HG03135 (cell line): Measurements from ENCODE around the gene UNC5C.
A peak's percentile ranks its signal among the peaks of the same experiment; 100 is the strongest.

Source experiments
- ATAC-seq: cut with Tn5 transposase; IDR thresholded peaks from one replicate; pipeline ENCODE4 v1.9.1; 2021; ENCODE audit warnings: mild to moderate bottlenecking, moderate library complexity; ENCODE audit not compliant: unreplicated experiment

UNC5C gene

DNA sequence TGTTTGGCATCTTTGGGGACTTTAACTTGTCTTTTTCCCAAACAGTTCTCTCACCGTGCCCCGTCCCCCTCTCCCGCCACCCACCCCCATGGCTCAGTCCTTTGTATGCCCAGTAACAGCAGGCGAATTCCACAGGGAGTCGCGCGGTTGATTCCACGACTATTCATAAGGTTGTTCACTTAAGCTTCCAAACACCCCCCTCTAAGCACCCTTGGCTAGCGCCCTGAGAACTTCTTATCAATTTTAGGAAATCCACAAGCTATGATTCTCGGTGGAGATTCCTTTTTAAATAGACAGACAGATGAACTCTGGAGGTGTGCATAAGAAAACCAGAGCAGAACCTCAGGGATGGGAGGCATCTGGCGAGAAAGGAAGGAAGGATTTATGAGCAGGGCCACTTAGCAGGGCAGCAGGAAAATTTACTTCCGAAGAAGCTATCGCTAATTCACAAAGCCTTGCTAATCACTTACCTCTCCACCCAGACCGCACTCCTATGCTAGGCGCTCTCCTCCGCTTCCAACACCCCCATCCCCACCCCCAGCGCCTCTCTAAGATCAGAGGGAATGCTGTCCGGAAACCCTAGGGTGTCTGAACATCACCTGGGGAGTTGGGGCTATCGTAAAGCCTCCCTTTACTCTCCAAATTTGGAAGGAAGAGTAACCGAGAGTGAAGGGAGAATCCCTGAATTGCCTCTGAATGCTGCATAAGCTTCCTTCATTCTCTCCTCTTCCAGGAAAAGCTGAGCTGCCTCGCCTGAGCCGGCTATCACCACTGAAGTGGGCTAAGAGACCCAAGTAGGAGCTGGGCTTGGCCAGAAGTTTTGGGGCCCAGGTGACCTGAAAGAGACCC, 1.7 kb downstream of the UNC5C start:
- ATAC-seq = no peak

DNA sequence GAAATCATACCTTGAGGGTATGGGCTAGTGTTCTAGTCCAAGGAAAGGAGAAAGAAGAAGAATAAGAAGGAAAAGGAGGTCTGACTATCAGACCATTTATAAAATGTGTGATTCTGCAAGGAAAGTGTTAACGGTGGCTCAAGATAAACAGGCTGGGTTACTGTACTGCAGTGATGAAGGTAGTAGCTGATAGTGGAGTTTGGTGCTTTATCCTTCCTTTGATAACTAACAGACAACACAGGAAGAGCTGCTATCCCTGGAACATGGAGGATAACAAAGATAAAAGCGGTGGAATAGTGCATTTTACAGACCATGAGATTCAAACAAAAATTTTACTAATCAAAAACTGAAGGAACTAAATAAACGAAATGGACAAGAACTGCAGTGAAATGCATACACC, 2.6 kb downstream of the UNC5C start:
- ATAC-seq = no peak

DNA sequence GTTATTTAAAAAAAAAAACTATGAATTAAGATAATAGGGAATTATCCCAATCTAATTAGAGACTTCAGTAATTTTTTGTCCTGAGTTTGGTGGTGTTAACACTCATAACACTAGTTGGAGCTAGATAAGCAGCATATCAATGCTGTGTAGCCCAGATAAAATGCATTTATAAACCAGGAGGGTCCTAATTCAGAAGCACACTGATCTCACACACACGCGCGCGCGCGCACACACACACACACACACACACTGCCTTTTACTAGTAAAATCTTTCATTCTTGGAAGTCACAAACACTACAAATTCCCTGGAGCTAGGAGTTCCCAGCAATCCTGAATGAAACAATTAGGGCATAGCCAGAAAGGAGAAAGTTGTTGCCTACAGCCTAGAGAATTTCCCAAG, 3.2 kb downstream of the UNC5C start:
- ATAC-seq = no peak

DNA sequence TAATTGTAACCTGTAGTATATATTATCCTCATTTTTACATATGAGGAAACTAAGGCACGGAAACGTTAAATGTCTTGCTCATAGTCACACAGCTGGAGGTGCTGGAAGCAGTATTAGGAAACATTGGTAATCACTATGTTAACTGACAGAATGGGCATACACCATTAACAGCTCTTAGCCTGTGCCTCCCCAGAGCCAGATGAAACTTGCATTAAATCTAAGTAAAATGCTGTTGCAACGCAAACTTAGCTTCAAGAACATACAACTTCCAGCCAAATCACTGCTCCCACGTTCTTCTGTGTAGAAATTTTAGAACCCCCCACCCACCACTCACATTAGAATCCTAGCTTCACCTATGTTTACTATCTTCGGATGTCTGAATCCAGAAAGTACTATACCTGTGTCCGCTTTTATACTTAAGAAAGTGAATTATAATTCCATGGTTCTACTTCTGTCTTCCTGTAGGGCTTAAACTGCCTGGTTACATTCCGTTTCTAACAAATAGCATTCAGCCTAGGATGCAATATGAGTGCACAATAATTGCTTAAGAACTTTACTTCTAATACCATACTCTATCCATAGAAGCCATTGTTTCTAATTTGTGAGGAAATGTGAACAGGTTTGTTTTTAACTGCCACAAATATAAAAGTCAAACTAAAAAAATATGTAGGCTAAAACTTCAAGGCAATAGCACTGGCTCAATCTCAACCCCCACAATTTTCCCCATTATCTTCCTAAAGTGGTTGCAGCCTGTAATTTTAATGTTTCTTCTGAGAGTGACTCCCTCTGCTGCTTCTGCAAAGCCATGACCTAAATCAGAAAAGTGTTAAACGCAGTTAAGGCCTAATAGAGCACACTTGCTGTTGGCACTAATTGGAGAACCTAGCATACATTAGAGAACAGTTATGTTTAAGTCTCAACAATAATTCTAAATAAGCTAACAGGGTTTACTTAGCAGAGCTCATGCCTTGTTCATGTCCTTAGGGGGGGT, 4.4 kb downstream of the UNC5C start:
- ATAC-seq = no peak

DNA sequence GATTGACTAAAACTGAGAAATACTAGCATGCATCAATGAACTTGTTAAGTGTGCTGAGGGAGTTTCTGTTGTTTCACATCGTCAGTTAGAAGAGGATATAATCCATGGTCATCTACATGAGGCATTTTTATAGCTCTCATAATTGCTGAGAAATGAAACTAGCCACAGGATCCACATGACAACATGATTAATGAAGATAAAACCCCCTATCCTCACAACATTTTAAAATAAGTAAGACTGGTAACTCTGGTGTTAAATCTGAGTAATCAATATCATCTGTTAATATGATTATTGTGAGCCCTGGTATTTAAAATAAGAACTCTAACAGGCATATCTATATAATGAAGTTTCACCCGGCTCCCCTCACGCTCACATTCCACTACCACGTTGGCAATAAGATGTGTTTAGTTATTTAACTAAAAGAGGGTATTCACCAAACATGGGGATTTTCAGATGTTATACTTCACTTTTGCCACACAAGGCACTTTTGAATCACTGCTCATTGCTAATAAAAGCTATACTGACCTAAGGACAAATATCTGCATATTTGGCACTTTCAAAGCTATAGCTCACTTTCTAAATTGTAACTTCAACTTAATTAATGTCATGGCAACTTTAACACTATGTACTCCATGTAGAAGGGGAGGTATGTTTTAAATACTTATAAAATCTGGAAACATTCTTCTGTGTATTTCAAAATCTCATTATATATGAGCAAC, 6.7 kb downstream of the UNC5C start:
- ATAC-seq = peak; percentile 56

DNA sequence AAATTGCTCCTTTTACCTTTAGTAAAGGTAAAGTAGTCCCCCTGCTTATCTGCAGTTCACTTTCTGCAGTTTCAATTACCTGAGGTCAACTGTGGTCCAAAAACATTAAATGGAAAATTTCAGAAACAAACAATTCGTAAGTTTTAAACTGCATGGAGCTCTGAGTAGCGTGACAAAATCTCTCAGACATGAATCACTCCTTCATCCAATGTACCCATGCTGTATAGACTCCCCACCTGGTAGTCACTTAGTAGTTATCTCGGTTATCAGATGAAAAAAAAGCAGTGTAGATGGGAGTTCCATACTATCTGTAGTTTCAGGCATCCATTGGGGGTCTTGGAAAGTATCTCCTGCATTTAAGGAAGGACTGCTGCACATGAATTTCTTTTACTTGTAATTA, 7.7 kb downstream of the UNC5C start:
- no peak for ATAC-seq

DNA sequence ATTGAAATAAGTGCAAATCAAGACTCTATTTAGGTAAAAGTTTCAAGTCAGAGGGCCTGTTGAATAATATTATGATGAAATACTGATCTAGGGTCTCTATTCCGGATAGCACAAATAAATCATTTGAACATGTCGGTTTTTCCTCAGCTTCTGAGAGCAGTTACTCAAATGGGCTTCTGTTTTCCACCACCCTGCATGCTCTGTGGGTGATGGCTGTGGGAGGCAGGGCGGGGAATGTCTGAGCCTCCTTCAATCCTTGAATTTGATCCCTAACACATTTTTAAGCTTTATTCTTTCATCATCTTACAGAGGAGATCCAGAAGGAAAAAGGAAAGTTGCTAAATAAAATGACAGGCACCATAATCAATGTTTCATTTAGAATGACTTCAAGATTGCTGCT, 8.5 kb downstream of the UNC5C start:
- no peak for ATAC-seq

DNA sequence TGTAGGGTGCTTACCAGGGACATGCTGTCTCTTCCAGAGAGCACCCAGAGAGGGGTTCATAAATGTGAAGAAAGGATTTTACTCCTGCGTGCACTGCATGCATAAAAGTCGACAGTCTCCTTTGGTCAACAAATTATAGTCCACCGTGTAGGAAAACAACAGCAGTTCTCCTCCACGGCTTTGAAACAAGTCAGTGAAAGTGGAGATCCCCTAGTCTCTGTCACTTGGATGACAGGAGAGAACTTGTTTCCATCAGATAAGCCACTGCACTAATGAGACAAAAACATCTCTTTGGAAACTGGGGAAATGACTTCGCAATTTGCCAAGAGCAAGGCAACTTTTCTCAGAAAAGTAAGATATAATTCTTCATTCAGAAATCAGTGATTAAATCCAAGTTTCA, 9.7 kb downstream of the UNC5C start:
- ATAC-seq = no peak

DNA sequence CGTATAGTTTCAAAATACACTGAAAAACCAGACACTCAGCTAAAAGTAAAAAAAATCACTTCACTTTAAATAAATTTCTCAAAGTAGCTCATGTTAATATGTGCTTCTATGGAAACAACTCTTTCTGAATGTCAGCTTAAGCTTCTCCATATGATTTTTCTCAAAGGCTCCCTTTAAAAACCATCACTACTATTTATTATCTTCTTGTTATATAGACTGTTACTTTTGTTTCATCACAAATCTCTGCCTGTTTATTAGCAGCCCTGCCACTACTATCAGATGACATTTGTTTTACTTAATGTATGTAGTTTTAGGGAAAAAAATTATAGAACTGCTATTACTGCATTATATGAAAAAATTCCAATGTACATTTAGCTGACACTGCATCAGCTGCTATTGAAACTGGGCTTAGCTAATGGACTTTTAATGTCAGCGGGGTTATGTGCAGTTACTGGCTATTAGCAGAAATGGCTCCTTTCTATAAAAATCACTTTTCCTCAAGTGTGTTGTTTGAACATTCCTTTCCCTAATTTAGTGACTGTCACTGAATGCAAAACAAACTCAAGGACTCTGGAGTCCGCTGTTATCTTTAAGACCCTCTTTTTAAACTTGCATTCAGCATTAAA, 10.8 kb downstream of the UNC5C start:
- no peak for ATAC-seq

DNA sequence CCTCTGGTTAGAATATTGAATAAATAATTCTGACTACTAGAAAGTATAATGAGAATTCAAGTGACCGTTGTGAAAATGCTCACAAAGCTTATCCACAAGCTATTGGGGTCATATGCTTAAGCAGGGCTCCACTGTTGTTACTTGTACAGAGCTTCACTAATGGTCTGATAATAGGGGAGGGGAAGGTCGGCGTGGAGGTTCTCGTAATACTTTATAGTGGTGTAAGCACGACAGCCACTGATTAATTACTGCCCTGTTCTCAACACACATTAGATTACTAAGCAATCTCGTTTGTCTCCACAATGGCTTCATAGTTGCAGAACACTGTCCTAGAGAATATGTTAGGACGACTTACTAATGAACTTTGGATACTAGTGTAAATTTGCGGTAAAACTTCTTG, 11.6 kb downstream of the UNC5C start:
- no peak for ATAC-seq

DNA sequence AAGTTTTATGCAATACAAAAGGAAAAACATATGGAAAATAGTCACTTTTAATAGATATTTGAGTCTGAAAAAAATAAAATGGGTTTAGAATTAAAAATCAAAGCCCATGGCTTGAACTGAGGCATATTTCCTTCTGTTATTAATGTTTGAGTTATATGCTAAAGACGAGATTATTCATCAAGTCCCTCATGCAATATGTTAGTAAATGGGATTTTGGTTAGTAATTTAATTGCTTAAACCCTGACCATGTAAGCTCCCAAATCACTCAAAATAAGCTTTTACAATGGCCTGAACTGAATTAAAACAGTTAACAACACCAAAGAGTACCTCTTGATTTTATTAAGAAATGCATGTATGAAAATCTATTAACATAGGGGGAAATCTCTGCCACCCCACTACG, 12.1 kb downstream of the UNC5C start:
- no peak for ATAC-seq

DNA sequence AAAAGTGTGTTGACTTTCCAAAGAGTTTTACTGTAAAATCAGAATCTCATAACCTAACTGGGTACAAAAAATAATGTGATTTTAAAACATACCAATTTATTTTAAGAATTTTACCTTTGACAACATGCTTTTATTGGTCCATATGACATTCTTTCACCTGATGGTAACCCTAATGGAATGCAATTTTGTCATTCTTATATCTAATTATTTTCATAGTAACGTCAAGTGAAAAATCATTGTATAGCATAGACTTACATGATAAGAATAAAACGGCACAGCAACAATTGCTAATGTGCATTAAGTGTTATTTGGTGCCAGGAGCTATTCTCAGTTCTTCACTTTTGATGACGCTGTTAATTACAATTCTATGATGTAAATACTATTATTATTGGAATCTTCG, 13.6 kb downstream of the UNC5C start:
- ATAC-seq = no peak

DNA sequence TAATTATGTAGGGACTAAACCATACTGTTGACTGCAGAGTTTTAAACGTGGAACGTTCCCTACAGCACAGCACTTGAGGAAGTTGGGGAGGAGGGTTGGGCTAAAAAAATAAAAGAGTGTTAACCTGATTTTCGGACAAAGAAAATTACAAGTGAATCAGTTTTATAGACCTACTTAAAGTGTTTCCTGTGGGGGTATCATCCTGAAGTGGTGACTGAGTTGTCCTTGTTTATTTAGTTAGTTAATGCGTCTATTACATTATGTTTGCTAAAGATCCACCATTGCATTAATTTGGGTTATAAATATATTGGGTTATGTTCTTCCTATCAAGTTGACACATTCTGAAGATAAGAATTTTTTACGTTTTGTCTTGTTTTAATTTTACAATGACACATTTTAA, 14.7 kb downstream of the UNC5C start:
- no peak for ATAC-seq

DNA sequence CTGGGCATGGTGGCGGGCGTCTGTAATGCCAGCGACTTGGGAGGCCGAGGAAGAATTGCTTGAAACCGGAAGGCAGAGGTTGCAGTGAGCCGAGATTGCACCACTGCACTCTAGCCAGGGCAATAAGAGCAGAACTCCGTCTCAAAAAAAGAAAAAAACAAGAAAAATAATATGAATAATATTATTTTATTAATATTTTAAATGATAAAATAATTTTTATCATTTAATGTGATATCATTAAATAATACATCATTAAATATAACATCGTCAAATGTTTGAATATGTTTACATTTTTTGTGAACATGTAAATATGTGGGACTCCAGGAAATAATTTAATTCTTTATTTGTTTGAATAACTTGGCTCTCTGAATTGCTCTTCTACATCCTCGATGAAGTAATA, 15.5 kb downstream of the UNC5C start:
- no peak for ATAC-seq

DNA sequence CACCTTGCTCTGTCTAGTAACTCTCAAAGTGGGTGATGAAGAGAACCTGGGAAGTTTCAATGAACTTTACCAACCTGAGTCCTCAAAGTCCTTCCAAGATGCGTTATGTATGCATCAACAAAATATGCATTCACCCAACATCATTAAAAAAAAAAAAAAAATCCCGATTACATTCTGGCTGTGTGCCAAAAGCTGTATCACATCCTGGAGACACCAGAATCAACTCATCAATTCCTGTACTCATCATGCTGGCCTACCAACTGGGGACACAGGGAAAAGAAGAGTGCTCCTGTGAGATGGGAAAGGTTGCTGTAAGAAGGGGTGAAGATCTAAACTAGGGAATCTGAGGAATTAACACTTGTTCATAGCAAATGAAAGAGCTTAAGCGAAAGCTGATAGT, 16.5 kb downstream of the UNC5C start:
- ATAC-seq = no peak

DNA sequence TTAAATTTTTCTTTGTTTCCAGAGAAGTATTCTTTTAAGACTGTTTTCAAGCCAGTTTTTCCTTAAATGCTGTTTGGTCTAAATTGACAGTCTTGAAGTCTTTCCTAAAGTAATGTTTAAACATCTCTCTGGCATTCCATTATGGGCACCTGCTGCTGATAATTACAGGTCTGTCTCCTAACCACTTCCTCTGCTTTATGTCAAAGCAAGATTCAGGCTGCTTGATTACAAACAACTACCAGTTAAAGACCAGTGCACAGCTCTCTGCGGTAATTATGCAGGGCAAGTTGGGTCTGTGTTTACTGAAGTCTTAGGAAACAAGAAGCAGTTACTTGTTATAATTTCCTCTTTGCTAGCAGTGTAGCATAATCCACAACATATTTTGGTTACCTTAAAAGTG, 17.6 kb downstream of the UNC5C start:
- ATAC-seq = no peak

DNA sequence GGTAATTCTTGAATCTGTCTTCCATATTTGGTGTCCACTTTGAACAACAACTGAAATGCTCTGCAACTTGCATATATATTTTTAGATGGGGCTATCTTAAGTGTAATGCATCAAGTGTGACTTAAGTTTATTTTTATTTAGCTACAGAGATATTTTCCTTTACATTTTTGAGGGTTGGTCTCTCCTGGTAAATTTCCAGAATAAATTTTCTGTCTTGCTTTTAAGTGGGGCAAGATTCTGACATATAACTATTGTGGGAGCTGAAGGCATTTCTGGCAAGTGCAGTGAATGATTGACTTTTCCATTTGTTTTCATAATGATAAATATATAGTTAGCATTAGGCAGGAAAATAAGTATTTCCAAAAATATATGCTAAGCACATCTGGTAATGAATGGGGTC, 18.8 kb downstream of the UNC5C start:
- no peak for ATAC-seq

DNA sequence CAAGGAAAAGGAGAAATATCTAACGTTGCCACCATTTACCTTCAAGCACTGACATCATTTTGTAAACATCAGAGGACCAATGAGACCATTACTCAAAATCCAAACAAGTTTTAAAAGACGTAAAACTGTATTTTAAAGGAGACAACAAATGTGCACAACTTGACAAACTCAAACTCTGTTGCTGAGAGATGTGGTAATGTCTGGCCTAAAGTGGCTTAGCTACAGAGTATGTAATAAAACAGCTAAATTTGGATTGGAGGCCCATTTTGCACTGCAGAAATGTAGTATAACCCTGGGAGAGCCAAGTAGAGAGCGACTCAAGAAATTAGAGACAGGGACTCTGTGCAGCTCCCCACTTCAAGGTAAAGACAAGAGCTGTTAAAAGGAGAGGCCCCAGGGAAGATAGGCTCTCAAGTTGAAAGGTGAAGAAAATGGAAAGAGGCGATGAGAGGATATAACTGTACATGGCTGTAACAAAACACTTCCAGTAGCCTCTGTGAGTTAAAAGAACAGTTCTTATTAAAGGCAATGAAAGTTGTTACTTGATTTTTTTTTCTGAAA, 20.3 kb downstream of the UNC5C start:
- no peak for ATAC-seq

DNA sequence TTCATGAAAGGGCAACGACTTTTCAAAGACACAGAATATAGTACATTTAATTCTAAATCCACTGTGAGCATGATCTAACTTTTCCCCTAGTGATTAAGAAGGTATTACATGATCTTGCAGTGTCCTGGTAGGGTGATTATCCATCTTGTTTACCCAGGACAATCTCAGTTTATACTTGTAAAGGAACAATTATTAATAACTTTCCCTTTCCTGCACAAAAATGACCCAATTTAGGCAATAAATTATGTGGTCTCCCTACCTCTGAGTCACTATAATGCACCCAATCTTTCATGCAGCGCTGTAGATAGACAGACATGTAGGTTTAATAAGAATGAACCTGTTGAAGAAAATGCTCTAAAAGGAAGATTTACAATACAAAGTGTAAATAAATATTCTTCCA, 22.7 kb downstream of the UNC5C start:
- ATAC-seq = no peak

DNA sequence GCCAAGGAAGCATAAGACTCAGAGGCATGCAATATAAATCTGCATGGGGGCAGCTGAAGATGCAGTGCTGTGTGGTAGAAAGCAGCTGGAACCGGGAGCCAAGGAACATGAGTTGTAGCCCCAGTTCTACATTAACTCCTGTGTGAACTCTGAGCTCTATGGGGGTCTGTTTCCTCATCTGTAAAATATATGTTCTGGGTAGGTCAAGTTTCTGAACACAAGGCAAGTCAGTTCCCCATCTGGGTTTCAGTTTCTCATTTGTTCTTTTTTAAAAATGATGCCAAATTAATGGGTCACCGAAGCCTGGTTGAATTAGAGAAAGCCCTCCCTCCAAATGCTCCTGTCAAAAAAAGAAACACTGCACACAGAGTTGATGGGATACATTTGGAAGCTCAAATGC, 24.0 kb downstream of the UNC5C start:
- ATAC-seq = no peak

DNA sequence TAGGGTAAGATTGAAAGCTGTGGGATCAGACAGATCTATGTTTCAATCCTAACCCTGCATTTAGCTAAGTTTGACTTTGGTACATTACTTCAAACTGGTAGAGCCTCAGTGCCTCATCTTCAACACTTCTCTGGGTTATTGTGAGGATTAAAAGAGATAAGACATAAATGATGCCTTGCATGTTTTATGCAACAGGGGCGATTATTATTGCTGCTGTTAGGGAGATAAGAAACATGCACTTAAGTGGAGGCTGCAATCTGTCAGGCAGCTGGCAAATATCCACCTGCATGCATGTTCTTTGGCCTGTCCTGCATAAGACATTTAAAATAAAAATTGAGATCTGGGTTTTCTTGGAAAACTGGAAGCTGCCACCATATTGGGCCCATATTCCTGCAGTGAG, 24.6 kb downstream of the UNC5C start:
- ATAC-seq = no peak
